Measurements from ENCODE around the gene FXYD3.
"Not testable (repeated sequence)": the region's sequence is repeated elsewhere in the genome, so short reads cannot be mapped to it uniquely, and the experiment has no call there.

DNA sequence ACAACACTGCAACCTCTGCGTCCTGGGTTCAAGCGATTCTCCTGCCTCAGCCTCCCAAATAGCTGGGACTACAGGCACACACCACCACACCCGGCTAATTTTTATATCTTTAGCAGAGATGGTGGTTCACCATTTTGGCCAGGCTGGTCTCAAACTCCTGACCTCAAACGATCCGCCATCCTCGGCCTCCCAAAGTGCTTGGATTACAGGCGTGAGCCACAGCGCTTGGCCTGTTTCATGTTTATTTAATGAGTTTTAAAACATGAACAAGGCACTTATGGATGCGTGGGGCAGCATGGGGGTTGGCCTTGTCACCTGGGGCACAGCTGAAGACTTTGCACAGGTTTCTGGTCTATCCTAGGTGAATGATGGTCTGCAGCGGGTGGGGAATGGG is 37.5 kb downstream of the FXYD3 start:
- TF ChIP-seq, protein P1, sequence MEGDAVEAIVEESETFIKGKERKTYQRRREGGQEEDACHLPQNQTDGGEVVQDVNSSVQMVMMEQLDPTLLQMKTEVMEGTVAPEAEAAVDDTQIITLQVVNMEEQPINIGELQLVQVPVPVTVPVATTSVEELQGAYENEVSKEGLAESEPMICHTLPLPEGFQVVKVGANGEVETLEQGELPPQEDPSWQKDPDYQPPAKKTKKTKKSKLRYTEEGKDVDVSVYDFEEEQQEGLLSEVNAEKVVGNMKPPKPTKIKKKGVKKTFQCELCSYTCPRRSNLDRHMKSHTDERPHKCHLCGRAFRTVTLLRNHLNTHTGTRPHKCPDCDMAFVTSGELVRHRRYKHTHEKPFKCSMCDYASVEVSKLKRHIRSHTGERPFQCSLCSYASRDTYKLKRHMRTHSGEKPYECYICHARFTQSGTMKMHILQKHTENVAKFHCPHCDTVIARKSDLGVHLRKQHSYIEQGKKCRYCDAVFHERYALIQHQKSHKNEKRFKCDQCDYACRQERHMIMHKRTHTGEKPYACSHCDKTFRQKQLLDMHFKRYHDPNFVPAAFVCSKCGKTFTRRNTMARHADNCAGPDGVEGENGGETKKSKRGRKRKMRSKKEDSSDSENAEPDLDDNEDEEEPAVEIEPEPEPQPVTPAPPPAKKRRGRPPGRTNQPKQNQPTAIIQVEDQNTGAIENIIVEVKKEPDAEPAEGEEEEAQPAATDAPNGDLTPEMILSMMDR (IDR thresholded peaks at IDR 0.05; ENCODE audit: insufficient read depth, low read depth, low read length), result not testable (repeated sequence)
- not testable (repeated sequence) for TF ChIP-seq EZH2 (IDR thresholded peaks at IDR 0.05; ENCODE audit: insufficient read depth, low read length)

Data from astrocyte (in vitro differentiated cells and primary cell).